Measurements from ENCODE around the gene PLA1A. TPM values are rescaled to one million over a fixed set of nuclear protein-coding genes. Genes with fewer than 3 reads are reported as not detected.

Gene PLA1A
- total and polyA plus RNA-seq, 2 experiments from 2014 or later = not detected

GRCh38 chr3:119645813-119646212, 48.1 kb downstream of the PLA1A start:
- Histone ChIP-seq H3K9me2 (ENCODE audit: insufficient read depth) (no peaks in the 10 kb centered on the region), H3K4me2 (ENCODE audit: unreplicated experiment) (no peak overlapping the region), H3K79me2 (ENCODE audit: insufficient read depth) (no peaks in the 10 kb centered on the region), H3F3A (ENCODE audit: insufficient read depth) (peaks cover 10% of the 10 kb centered on the region), H3K4me1 (ENCODE audit: insufficient read depth) (peaks cover 21% of the 10 kb centered on the region), H3K9ac (no peak overlapping the region), H2AFZ (no peak overlapping the region), H3K27me3 (replicated peaks; ENCODE audit: insufficient read depth) (no peaks in the 10 kb centered on the region), H3K36me3 (ENCODE audit: low read depth) (no peaks in the 10 kb centered on the region), H3K9me3 (ENCODE audit: low read depth) (no peaks in the 10 kb centered on the region), H3K4me3 (no peak overlapping the region), H3K27ac (no peak overlapping the region), H4K20me1 (ENCODE audit: insufficient read depth) (no peaks in the 10 kb centered on the region)
- no peak for DNase-seq
- TF ChIP-seq EZH2phosphoT487 (IDR thresholded peaks at IDR 0.05; ENCODE audit: insufficient read depth, low read depth) (no peak), EZH2 (IDR thresholded peaks at IDR 0.05; ENCODE audit: insufficient read depth, poor library complexity, severe bottlenecking) (no peak)
- in situ Hi-C loops (cut with MboI) = no loop called here
- WGBS, 2 experiments (ENCODE audit: low coverage in 1 of 2, low lambda C conversion rate in 2 of 2, missing lambda C conversion rate in 2 of 2) = 88 to 100% methylated on average over 1 of the region's 1 CpG

GRCh38 chr3:119647171-119647570, 49.5 kb downstream of the PLA1A start:
- Histone ChIP-seq H3K4me1 (ENCODE audit: insufficient read depth) (peaks cover 20% of the 10 kb centered on the region), H3K4me3 (no peak overlapping the region), H3K4me2 (ENCODE audit: unreplicated experiment) (no peak overlapping the region), H3K9me3 (ENCODE audit: low read depth) (no peaks in the 10 kb centered on the region), H3K36me3 (ENCODE audit: low read depth) (no peaks in the 10 kb centered on the region), H3K27ac (no peak overlapping the region), H3K9me2 (ENCODE audit: insufficient read depth) (no peaks in the 10 kb centered on the region), H3K9ac (no peak overlapping the region), H3K79me2 (ENCODE audit: insufficient read depth) (no peaks in the 10 kb centered on the region), H2AFZ (no peak overlapping the region), H4K20me1 (ENCODE audit: insufficient read depth) (no peaks in the 10 kb centered on the region), H3K27me3 (replicated peaks; ENCODE audit: insufficient read depth) (no peaks in the 10 kb centered on the region), H3F3A (ENCODE audit: insufficient read depth) (peaks cover 10% of the 10 kb centered on the region)
- in situ Hi-C loops (cut with MboI) = no loop called here
- WGBS, 2 experiments (ENCODE audit: low coverage in 1 of 2, low lambda C conversion rate in 2 of 2, missing lambda C conversion rate in 2 of 2) = 96 to 100% methylated on average over 2 of the region's 2 CpGs
- TF ChIP-seq EZH2phosphoT487 (IDR thresholded peaks at IDR 0.05; ENCODE audit: insufficient read depth, low read depth) (no peak), EZH2 (IDR thresholded peaks at IDR 0.05; ENCODE audit: insufficient read depth, poor library complexity, severe bottlenecking) (no peak)
- no peak for DNase-seq

- peaks cover 12% of the 10 kb centered on the region for H3K4me1 ChIP-seq (ENCODE audit: insufficient read depth)
- no peaks in the 10 kb centered on the region for H3K9me3 ChIP-seq (ENCODE audit: low read depth)
- 74 to 79% methylated on average over 12 of the region's 12 CpGs for WGBS, 2 experiments (ENCODE audit: low coverage in 1 of 2, low lambda C conversion rate in 2 of 2, missing lambda C conversion rate in 2 of 2)
- peaks cover 5% of the 10 kb centered on the region for H3F3A ChIP-seq (ENCODE audit: insufficient read depth)
- DNase-seq = peak; percentile 56
- no peak overlapping the region for H3K4me3 ChIP-seq
- no peak overlapping the region for H2AFZ ChIP-seq
- H3K27ac ChIP-seq = no peak overlapping the region
- H3K27me3 ChIP-seq (replicated peaks; ENCODE audit: insufficient read depth) = no peaks in the 10 kb centered on the region
- TF ChIP-seq EZH2 (IDR thresholded peaks at IDR 0.05; ENCODE audit: insufficient read depth, poor library complexity, severe bottlenecking) (no peak), EZH2phosphoT487 (IDR thresholded peaks at IDR 0.05; ENCODE audit: insufficient read depth, low read depth) (no peak)
- no peaks in the 10 kb centered on the region for H3K9me2 ChIP-seq (ENCODE audit: insufficient read depth)
- in situ Hi-C loops (cut with MboI) = no loop called here
- no peak overlapping the region for H3K4me2 ChIP-seq (ENCODE audit: unreplicated experiment)
- no peaks in the 10 kb centered on the region for H4K20me1 ChIP-seq (ENCODE audit: insufficient read depth)
- no peaks in the 10 kb centered on the region for H3K36me3 ChIP-seq (ENCODE audit: low read depth)
- H3K79me2 ChIP-seq (ENCODE audit: insufficient read depth) = no peaks in the 10 kb centered on the region
- no peak overlapping the region for H3K9ac ChIP-seq
Measured at GRCh38 chr3:119647843-119648575, 50.3 kb downstream of the PLA1A start.

GRCh38 chr3:119649761-119650160, 52.1 kb downstream of the PLA1A start:
- no peak overlapping the region for H3K27ac ChIP-seq
- H3K9me2 ChIP-seq (ENCODE audit: insufficient read depth) = no peaks in the 10 kb centered on the region
- H3F3A ChIP-seq (ENCODE audit: insufficient read depth) = no peaks in the 10 kb centered on the region
- no peak overlapping the region for H3K9ac ChIP-seq
- no peaks in the 10 kb centered on the region for H3K36me3 ChIP-seq (ENCODE audit: low read depth)
- H3K79me2 ChIP-seq (ENCODE audit: insufficient read depth) = no peaks in the 10 kb centered on the region
- H3K9me3 ChIP-seq (ENCODE audit: low read depth) = no peaks in the 10 kb centered on the region
- no peak overlapping the region for H3K4me3 ChIP-seq
- no peak overlapping the region for H2AFZ ChIP-seq
- DNase-seq = no peak
- H4K20me1 ChIP-seq (ENCODE audit: insufficient read depth) = no peaks in the 10 kb centered on the region
- TF ChIP-seq EZH2 (IDR thresholded peaks at IDR 0.05; ENCODE audit: insufficient read depth, poor library complexity, severe bottlenecking) = no peak
- no peak for TF ChIP-seq EZH2phosphoT487 (IDR thresholded peaks at IDR 0.05; ENCODE audit: insufficient read depth, low read depth)
- 21 to 23% methylated on average over 3 of the region's 3 CpGs for WGBS, 2 experiments (ENCODE audit: low coverage in 1 of 2, low lambda C conversion rate in 2 of 2, missing lambda C conversion rate in 2 of 2)
- H3K27me3 ChIP-seq (replicated peaks; ENCODE audit: insufficient read depth) = no peaks in the 10 kb centered on the region
- H3K4me2 ChIP-seq (ENCODE audit: unreplicated experiment) = no peak overlapping the region
- H3K4me1 ChIP-seq (ENCODE audit: insufficient read depth) = no peaks in the 10 kb centered on the region
- in situ Hi-C loops (cut with MboI) = no loop called here

Data from GM23248 (cell line).